B cell (primary cell): ENCODE measurements around the gene FLT3LG. TPM values are rescaled to one million over a fixed set of nuclear protein-coding genes. Genes with fewer than 3 reads are reported as not detected.

Source experiments
- ATAC-seq: fragments of 200-7000 bp; cut with Tn5 transposase; one replicate; pipeline ENCODE4 v1.10.0; 2021; ENCODE audit warnings: low read depth, mild to moderate bottlenecking, moderate number of reproducible peaks, moderate library complexity
- CTCF ChIA-PET: fragments of 350-600 bp; sonication (Branson Sonifier 250); formaldehyde crosslinking; loops from one replicate; lab custom pipeline; 2021; ENCODE audit warnings: antibody characterized with exemption, inconsistent platforms; lab: Charles Lee
- POLR2A ChIA-PET: fragments of 350-600 bp; sonication (Branson Sonifier 250); formaldehyde crosslinking; loops from one replicate; lab custom pipeline; 2021; ENCODE audit warnings: antibody characterized with exemption; lab: Charles Lee
- DNase-seq: peaks from one replicate; pipeline ENCODE4 v3.0.0; 2013
- H2AFZ ChIP-seq: 2 replicates; pipeline ENCODE4 v1.6.1; 2012; ENCODE audit warnings: mild to moderate bottlenecking, low read depth, low read length; ENCODE audit not compliant: insufficient read depth, poor library complexity, severe bottlenecking
- H3K27ac ChIP-seq, 2 donors: 1 replicate in 1 of 2; 2 replicates in 1 of 2; pipeline ENCODE4 v1.5.1; 2012 to 2013; ENCODE audit warnings: low read length in 2 of 2, mild to moderate bottlenecking in 2 of 2, moderate library complexity in 1 of 2
- H3K27me3 ChIP-seq, 4 experiments: fragments of 200-600 bp in 1 of 4; sonication (generic) in 1 of 4; replicated peaks in 1 of 4; 1 replicate in 2 of 4; 2 replicates in 2 of 4; pipeline versions ENCODE4 v1.6.1 to v1.7.0; 2013 to 2016; ENCODE audit warnings: low read length in 3 of 4, mild to moderate bottlenecking in 2 of 4, mixed read lengths in 1 of 4, moderate library complexity in 1 of 4; ENCODE audit not compliant: insufficient read depth in 4 of 4, control insufficient read depth in 3 of 4; ENCODE audit errors: control extremely low read depth in 1 of 4
- H3K36me3 ChIP-seq, 2 experiments: replicated peaks in 1 of 2; 1 replicate in 1 of 2; 2 replicates in 1 of 2; pipeline versions ENCODE4 v1.6.1 to v1.7.1; 2013; ENCODE audit warnings: low read length in 1 of 2; ENCODE audit not compliant: insufficient read depth in 2 of 2, control insufficient read depth in 1 of 2; ENCODE audit errors: control extremely low read depth in 1 of 2, extremely low read depth in 1 of 2
- H3K4me1 ChIP-seq, 2 donors: fragments of 200-600 bp in 1 of 2; sonication (generic) in 1 of 2; 1 replicate in 1 of 2; 2 replicates in 1 of 2; pipeline versions ENCODE4 v1.5.1 to v1.6.1; 2013 to 2017; ENCODE audit warnings: low read length in 2 of 2; ENCODE audit not compliant: control insufficient read depth in 2 of 2, insufficient read depth in 2 of 2
- H3K4me2 ChIP-seq: replicated peaks from 2 replicates; pipeline ENCODE3; 2012; ENCODE audit warnings: mild to moderate bottlenecking, low read depth, low read length; ENCODE audit not compliant: poor library complexity, severe bottlenecking
- H3K4me3 ChIP-seq, 5 experiments: fragments of 200-600 bp in 1 of 5; sonication (generic) in 1 of 5; 1 replicate in 3 of 5; 2 replicates in 2 of 5; pipeline versions ENCODE4 v1.5.1 to v1.7.0; 2011 to 2016; ENCODE audit warnings: low read length in 4 of 5, mild to moderate bottlenecking in 4 of 5, low read depth in 2 of 5, control low read depth in 1 of 5, moderate library complexity in 1 of 5; ENCODE audit not compliant: insufficient read depth in 1 of 5; ENCODE audit errors: control extremely low read depth in 1 of 5, extremely low read depth in 1 of 5
- H3K79me2 ChIP-seq: fragments of 200-600 bp; sonication (generic); one replicate; pipeline ENCODE4 v1.6.0; 2016; ENCODE audit warnings: low read length; ENCODE audit not compliant: control insufficient read depth, insufficient read depth
- H3K9ac ChIP-seq: fragments of 200-600 bp; sonication (generic); 2 replicates; pipeline ENCODE4 v1.6.1; 2017; ENCODE audit warnings: mild to moderate bottlenecking, low read length, moderate library complexity
- H3K9me3 ChIP-seq, 3 donors: one replicate each; pipeline versions ENCODE4 v1.6.1 to v1.7.1; 2013; ENCODE audit warnings: low read length in 2 of 3; ENCODE audit not compliant: control insufficient read depth in 2 of 3, insufficient read depth in 1 of 3; ENCODE audit errors: control extremely low read depth in 1 of 3
- H4K20me1 ChIP-seq: 2 replicates; pipeline ENCODE4 v1.6.0; 2012; ENCODE audit warnings: mild to moderate bottlenecking, low read length; ENCODE audit not compliant: insufficient read depth, control insufficient read depth, poor library complexity, severe bottlenecking
- H3K27ac Mint-ChIP-seq: one replicate; pipeline ENCODE4 v1.8.0; 2021; ENCODE audit warnings: mixed read lengths
- H3K27me3 Mint-ChIP-seq: one replicate; pipeline ENCODE4 v1.8.0; 2021; ENCODE audit warnings: mixed read lengths
- H3K4me1 Mint-ChIP-seq: one replicate; pipeline ENCODE4 v1.8.0; 2021; ENCODE audit warnings: mixed read lengths
- H3K4me3 Mint-ChIP-seq: one replicate; pipeline ENCODE4 v1.8.0; 2021; ENCODE audit warnings: mixed read lengths
- H3K9me3 Mint-ChIP-seq: one replicate; pipeline ENCODE4 v1.8.0; 2022; ENCODE audit warnings: mixed read lengths; ENCODE audit not compliant: insufficient read depth
- EZH2 ChIP-seq: IDR thresholded peaks from 2 replicates; pipeline ENCODE4 v1.6.1; 2012; ENCODE audit warnings: borderline replicate concordance, low read depth, mild to moderate bottlenecking, moderate library complexity, low read length; ENCODE audit not compliant: insufficient read depth, poor library complexity, severe bottlenecking
- WGBS: methylation state at CpG from one replicate; pipeline ENCODE4 v1.1.5; 2013; ENCODE audit warnings: missing lambda C conversion rate; ENCODE audit not compliant: insufficient coverage; 5-methylcytosine and 5-hydroxymethylcytosine counted together
- intact Hi-C: fragments of 100-400 bp; cut with micrococcal nuclease; formaldehyde crosslinking; loops from one replicate; pipeline ENCODE4 v1.10.0; 2022
- polyA plus RNA-seq: library from polyadenylated mRNA; depleted of rRNA; stranded (reverse); fragments of >200 nt; gene quantifications from 2 replicates; pipeline ENCODE4 v1.2.3, GENCODE V29; 2012
- total RNA-seq, 2 donors: library from RNA; stranded (reverse); fragments of 120-200 nt in 1 of 2; gene quantifications; 1 replicate in 1 of 2; 2 replicates in 1 of 2; pipeline versions ENCODE4 v1.2.3 to v1.2.4, GENCODE V29; 2013 to 2022
- TF ChIP-seq, protein P1 (sequence below): fragments of 200-600 bp; IDR thresholded peaks from one replicate; pipeline ENCODE4 v1.8.0; 2022; ENCODE audit warnings: antibody characterized with exemption, mild to moderate bottlenecking

FLT3LG gene
- total and polyA plus RNA-seq, 2 donors (not counting 1 experiment from before 2014, with no cell fraction given) = 31.0 to 49.8 TPM

DNA sequence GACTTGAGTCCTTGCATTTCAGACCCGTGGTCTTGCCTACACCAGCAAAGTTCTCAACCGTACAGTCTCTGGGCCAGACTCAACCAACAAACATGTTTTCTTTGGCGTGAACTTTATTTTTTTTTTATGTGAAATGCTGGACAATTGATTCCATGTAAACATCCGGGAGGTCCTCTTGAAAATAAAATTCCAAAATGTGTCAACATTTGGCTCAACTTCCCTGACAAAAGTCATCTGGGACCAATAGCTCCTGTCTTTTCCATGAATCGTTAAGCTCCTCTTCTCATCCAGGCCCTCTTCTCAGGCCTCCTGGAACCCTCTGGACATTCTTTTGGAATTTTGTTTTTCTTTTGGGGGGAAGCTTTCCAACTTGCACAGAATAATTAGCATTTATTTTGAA lies 18.2 kb upstream of the FLT3LG start:
- H4K20me1 ChIP-seq = peaks cover 33% of the 10 kb centered on the region
- H3K27me3 ChIP-seq = no peaks in the 10 kb centered on the region
- POLR2A ChIA-PET = no interaction called here
- CTCF ChIA-PET = interaction anchor here (1.2 kb wide), 1 partner anchor 15 kb away, joined by 8 read pairs; no protein-coding TSS in a partner anchor
- H3K79me2 ChIP-seq = peaks cover 77% of the 10 kb centered on the region
- H3K9me3 ChIP-seq = peaks cover 0 to 3% (median 0%) of the 10 kb centered on the region in 3 donors
- H3K4me1 ChIP-seq = peaks cover 16 to 35% of the 10 kb centered on the region in 2 donors
- no peak overlapping the region for H2AFZ ChIP-seq
- peaks cover 0 to 40% of the 10 kb centered on the region in 2 experiments for H3K36me3 ChIP-seq
- intact Hi-C loops = no loop called here
- H3K4me1 Mint-ChIP-seq = peaks cover 32% of the 10 kb centered on the region
- H3K27ac ChIP-seq = no peak overlapping the region
- H3K4me3 Mint-ChIP-seq = peak overlapping the region; percentile 32
- no peak overlapping the region for H3K4me2 ChIP-seq
- WGBS = 100% methylated on average over 2 of the region's 5 CpGs
- no peak overlapping the region for H3K4me3 ChIP-seq
- no peaks in the 10 kb centered on the region for H3K27me3 Mint-ChIP-seq
- TF ChIP-seq, protein P1, sequence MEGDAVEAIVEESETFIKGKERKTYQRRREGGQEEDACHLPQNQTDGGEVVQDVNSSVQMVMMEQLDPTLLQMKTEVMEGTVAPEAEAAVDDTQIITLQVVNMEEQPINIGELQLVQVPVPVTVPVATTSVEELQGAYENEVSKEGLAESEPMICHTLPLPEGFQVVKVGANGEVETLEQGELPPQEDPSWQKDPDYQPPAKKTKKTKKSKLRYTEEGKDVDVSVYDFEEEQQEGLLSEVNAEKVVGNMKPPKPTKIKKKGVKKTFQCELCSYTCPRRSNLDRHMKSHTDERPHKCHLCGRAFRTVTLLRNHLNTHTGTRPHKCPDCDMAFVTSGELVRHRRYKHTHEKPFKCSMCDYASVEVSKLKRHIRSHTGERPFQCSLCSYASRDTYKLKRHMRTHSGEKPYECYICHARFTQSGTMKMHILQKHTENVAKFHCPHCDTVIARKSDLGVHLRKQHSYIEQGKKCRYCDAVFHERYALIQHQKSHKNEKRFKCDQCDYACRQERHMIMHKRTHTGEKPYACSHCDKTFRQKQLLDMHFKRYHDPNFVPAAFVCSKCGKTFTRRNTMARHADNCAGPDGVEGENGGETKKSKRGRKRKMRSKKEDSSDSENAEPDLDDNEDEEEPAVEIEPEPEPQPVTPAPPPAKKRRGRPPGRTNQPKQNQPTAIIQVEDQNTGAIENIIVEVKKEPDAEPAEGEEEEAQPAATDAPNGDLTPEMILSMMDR = no peak
- TF ChIP-seq EZH2 = no peak
- ATAC-seq (no peak), DNase-seq (no peak)
- no peaks in the 10 kb centered on the region for H3K9me3 Mint-ChIP-seq
- peak overlapping the region; percentile 37 for H3K27ac Mint-ChIP-seq
- no peak overlapping the region for H3K9ac ChIP-seq

DNA sequence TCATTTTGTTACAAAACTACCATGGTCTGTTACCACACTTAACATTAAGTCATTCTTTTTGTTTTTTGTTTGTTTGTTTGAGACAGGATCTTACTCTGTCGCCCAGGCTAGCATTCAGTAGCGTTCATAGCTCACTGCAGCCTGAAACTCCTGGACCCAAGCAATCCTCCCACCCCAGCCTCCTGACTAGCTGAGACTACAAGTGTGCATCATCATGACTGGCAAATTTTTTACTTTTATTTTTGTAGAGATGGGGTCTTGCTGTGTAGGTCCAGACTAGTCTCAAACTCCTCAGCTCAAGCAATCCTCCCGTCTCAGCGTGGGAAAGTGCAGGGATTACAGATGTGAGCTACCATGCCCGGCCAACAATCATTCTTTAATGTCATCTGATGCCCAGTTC lies 17.7 kb upstream of the FLT3LG start:
- ATAC-seq (no peak), DNase-seq (no peak)
- Mint-ChIP-seq H3K27me3 (no peaks in the 10 kb centered on the region), H3K4me3 (peak overlapping the region; percentile 32), H3K27ac (no peak overlapping the region), H3K9me3 (no peaks in the 10 kb centered on the region), H3K4me1 (peaks cover 30% of the 10 kb centered on the region)
- TF ChIP-seq EZH2 = no peak
- TF ChIP-seq, protein P1 = no peak
- ChIA-PET POLR2A (no interaction called here), CTCF (interaction anchor here (0.6 to 1.2 kb wide), 2 partner anchors 10 to 14 kb away, joined by 3 to 8 read pairs; no protein-coding TSS in a partner anchor)
- Histone ChIP-seq H2AFZ (no peak overlapping the region), H4K20me1 (peaks cover 35% of the 10 kb centered on the region), H3K9me3 (peaks cover 0 to 3% (median 0%) of the 10 kb centered on the region in 3 donors), H3K27me3 (no peaks in the 10 kb centered on the region), H3K4me1 (peaks cover 15 to 34% of the 10 kb centered on the region in 2 donors), H3K4me3 (no peak overlapping the region), H3K9ac (no peak overlapping the region), H3K79me2 (peaks cover 73% of the 10 kb centered on the region), H3K4me2 (no peak overlapping the region), H3K27ac (no peak overlapping the region), H3K36me3 (peaks cover 0 to 43% of the 10 kb centered on the region in 2 experiments)
- 100% methylated on average over 2 of the region's 5 CpGs for whole genome bisulfite sequencing
- intact Hi-C loops = no loop called here
